GF-D8 (cell line): Measurements from ENCODE around the gene NRXN2.
"Not testable (repeated sequence)": the region's sequence is repeated elsewhere in the genome, so short reads cannot be mapped to it uniquely, and the experiment has no call there.

ENCODE experiments used
- DNase-seq: peaks from one replicate; lab custom pipeline; 2025; lab: John Stamatoyannopoulos, UW

The NRXN2 gene

DNA sequence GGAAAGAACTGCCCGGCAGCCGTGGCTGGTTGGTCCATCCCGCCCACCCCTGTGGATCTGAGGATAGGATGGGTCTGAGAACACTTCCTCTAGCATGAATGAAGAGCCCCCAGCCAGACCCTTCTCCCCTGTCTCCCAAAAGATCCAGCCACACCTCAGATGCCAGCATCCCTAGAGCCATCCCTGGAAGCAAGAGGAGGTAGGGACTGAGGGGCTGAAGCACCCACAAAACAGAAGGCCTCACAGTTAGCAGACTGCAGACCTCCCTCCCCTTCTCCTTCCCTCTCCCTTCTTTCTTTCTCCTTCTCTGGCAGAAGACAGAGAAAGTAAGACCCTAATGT, 1.7 kb downstream of the NRXN2 start:
- no peak for DNase-seq

- DNase-seq: no peak
Observed at GRCh38 chr11:64720640-64721358, 2.2 kb downstream of the NRXN2 start.

GRCh38 chr11:64720167-64720566, 2.8 kb downstream of the NRXN2 start:
- DNase-seq: no peak

- DNase-seq: no peak
Observed at GRCh38 chr11:64719406-64719805, 3.6 kb downstream of the NRXN2 start.

DNA sequence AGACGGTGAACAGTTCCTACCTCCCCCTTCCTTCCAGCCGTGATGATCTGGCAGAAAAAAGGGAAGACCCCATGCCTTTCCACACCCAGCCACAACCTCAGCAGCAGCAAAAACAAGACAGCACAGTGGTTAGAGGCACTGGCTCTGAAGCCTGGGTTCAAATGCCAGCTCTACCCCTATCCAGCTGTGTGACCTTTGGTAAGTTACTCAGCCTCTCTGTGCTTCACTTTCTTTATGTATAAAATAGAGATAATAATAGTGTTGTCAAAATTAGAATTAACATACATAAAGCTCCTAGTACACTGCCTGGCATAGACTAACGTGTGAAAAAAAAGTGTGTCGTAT, 4.2 kb downstream of the NRXN2 start:
- no peak for DNase-seq

DNA sequence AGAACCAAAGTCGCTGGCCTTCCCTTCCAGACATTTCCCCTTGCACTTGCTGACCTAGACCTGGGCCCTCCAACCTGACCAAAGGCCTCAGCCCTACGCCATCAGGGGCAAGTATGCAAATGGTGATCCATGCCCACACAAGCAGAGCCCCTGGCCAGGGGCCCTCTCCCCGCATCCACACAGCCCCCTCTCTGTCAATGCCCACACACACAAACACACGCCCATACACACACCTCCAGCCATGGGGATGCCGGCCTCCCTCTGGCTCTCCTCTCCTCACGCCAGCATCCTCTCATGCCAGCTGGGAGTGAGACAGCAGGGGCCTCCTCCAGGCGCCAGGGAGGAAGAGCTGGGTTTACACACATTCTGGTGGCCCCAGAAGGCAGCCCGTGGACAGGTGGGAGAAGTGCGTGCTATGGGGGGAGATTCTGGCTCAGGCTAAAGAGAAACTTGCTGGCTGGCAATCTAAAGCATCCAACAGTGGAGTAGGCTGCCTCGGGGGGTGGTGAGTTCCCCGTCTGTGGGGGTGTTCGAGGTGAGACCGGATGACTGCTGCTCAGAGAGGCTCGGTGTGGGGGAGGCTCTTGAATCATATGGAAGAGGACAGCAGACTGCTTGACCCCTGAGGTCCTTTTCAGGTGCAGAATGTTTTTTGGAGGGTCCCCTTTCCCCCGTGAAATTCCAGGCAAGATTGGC, 4.8 kb downstream of the NRXN2 start:
- no peak for DNase-seq

GRCh38 chr11:64717268-64717578, 5.8 kb downstream of the NRXN2 start:
- DNase-seq: no peak

DNA sequence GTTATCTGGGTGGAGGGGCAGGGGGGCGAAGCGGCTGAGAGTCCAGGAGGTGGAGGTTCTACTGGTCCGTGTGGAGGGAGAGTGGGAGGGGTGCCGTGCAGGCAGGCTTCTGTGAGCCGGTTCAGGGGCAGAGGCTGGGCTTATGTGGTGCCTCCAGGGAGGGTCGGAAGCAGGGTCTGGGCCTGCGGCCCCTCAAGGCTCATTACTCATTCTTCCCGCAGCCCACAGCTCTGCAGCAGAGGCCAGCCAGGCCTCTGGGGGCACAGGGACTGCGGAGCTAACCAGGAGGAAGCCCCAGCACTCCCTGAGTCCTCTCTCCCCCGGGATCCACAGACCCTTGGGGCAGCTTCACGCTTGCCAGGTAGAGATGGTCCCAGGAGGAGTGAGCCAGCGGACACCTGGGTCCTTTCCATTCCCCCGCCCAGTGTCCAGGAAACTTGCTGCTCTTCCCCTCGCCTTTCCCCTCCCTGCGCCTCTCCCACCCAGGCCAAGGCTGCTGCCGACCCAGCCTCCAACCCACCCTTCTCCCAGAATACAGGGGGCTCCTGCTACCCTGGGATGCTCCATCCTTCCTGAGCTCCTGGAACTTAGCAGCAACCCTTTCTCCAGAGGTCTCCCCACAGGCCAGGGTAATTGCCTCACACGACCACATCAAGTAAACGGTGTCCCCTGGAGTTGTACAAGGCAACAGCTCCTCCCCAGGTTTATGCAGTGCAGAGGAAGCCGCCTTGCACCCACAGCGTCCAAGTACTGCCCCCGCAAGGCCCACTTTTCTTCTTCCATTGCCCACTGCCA, 6.3 kb downstream of the NRXN2 start:
- no peak for DNase-seq

DNA sequence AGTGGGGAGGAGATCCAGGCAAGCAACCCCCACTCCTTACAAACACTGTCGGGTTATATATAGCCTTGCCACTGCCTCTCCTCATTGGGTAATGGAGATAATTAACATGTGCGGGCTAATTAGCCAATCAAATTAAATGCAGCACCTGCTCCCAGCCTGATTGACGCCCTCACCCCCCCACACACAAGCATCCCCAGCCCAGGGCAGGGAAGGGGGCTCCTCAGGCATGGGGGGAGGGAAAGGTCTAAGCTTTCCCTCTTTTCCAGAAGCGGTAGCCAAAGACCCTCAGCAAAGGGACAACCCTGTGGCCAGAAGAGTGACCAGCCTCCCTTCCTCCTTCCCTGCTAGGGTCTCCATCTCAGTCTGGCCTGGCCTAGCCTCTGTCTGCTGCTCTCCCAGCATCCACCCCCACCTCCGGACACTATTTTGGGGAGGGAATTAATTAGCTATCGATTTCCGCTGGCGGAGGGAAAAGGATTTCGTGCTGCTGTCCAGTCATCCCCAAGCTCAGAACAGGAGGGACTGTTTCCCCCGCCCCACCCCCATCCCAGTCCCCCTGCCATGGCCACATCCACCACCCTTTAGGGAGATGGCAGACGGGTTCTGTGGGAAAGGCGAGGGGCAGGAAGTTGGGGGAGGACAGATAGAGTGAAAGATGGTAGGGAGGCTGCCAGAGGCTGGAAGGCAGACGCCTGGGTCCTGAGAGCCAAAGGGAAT, 7.1 kb downstream of the NRXN2 start:
- DNase-seq: no peak

- DNase-seq: no peak
Observed at GRCh38 chr11:64715110-64715509, 7.9 kb downstream of the NRXN2 start.

GRCh38 chr11:64714666-64715065, 8.3 kb downstream of the NRXN2 start:
- DNase-seq: no peak

- no peak for DNase-seq
Observed at GRCh38 chr11:64713781-64714363, 9.1 kb downstream of the NRXN2 start.

DNA sequence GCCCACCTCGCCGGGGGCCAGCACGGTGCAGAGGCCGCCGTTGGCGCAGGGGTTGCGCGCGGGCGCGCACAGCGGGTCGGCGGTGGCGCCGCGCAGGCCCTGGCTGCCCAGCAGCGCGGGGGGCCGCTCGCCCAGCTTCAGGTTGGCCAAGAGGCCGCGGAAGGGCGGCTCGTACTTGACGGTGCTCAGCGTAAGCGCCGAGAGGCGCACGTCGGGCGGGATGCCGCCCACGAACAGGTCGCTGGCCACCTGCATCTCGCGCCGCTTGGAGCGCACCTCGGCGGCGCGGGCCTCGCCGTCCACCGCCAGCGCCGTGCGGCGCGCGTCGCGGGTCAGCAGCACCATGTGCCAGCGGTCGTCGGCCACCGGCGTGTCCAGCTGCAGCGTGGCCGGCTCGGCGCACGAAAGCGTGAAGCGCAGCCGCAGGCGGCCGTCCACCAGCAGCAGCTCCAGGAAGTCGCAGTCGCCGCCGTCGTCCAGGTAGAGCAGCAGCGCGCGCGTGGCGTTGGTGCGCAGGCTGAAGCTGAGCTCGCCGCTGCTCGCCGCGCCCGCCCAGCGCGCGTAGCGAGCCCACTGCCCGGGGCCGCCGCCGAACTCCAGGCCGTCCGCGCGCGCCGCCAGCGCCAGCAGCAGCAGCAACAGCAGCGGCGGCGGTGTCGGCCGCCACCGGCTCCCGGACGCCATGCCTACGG, 9.8 kb downstream of the NRXN2 start:
- no peak for DNase-seq

DNA sequence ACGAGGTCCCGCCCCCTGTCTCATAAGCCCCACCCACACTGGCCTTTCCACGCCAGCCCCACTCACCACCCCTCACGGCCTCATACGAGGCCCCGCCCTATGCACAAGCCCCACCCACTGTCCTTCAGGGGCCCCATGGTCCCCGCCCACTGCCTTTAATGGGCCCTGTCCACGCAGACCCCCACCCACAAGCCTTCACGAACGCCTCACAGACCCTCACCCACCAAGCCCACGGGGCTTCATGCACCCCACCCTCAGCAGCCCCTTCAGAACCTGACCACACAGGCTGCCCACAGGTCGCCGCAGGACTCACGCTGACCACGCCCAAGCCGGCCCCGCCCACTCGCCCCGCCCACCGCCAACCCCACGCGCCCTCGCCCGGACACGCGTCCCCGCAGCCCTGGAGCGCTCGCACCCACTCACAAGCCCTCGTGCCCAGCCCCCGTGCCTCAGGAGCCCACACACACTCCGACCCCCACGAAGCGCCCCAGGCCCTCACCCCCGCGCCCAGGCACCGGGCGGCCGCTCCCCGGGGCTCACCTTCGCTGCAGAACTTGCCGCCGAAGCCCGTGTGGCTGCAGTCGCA, 10.5 kb downstream of the NRXN2 start:
- DNase-seq: no peak

DNA sequence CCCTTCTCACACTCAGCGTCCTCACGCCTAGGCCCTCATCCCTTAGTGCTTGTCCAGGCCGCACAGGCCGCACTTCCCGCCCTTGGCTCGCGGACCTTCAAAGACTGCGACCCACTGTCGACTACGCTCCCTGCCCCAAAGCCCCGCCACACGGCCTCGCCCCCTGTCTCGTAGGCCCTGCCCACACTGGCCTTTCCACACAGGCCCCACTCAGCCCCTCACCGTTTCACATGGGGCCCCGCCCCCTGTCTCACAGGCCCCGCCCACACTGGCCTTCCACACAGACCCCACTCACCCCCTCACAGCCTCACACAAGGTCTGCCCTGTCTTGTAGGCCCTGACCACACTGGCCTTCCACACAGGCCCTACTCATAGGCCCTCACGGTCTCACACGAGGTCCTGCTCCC, 11.0 kb downstream of the NRXN2 start:
- no peak for DNase-seq

- DNase-seq: no peak
Observed at GRCh38 chr11:64711138-64711955, 11.7 kb downstream of the NRXN2 start.

DNA sequence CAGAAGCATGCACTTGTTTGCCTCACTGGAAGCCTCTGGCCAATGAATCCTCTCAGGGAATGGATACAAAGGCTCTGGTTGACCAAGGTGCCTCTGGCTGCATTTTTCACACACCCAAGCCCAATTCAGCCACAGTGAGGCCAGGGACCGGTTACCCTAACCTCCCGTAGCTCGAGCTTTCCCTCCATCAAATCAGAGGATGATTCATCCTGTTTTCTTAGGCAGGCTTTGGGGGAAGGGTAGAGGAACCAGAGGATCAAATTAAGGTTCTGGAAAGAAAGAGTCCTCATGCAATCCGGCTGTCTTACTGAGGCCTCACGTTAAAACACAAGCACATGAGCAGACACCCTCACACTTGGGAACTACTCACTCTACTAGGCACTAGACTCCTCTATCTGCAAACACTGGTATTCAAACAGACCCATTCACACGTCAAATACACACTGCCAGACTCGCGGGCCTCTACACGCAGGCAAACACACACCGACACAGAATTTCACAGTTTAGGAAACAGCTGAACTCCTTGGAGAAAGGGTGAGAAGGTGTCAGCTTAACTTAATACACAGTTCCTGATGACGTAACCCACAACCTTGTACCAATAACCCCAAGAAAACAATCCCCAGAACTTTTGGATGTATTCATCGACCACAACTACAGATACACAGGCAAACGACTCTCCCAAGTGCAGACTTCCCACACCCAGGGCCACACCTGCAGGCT, 12.4 kb downstream of the NRXN2 start:
- no peak for DNase-seq

DNA sequence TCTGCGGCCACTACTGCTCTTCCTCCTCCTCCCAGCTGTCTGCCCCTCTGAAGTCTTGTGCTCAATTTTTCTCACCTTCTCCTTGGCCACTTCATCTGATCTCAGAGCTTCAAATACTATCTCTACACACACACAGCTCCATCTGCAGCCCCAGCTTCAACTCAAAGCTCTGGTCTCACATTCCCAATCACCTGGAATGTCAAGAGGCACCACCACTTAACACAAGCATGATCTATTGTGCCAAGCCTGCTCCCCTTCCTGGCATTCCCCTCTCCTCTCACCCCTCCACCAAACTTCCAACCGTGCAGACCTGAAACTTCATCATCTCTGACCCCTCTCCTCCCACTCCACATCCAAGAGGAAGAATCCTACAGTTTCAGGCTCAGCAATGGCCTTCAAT, 17.5 kb downstream of the NRXN2 start:
- DNase-seq: no peak

GRCh38 chr11:64703048-64703447, 19.9 kb downstream of the NRXN2 start:
- DNase-seq: no peak

DNA sequence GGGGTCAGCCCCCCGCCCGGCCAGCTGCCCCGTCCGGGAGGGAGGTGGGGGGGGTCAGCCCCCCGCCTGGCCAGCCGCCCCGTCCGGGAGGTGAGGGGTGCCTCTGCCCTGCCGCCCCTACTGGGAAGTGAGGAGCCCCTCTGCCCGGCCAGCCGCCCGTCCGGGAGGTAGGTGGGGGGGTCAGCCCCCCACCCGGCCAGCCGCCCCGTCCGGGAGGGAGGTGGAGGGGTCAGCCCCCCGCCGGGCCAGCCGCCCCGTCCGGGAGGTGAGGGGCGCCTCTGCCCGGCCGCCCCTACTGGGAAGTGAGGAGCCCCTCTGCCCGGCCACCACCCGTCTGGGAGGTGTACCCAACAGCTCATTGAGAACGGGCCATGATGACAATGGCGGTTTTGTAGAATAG, 21.0 kb downstream of the NRXN2 start:
- not testable (repeated sequence) for DNase-seq
